Activated T-cell treated with anti-CD3 and anti-CD28 coated beads, Interleukin-2, amount 50 U/mL, for 1 hour (primary cell): Measurements from ENCODE around the gene ART5.
"Not testable (repeated sequence)": the region's sequence is repeated elsewhere in the genome, so short reads cannot be mapped to it uniquely, and the experiment has no call there.

Experiments
- DNase-seq: peaks from one replicate; pipeline ENCODE4 v3.0.0-alpha.2; 2020

Gene ART5

DNA sequence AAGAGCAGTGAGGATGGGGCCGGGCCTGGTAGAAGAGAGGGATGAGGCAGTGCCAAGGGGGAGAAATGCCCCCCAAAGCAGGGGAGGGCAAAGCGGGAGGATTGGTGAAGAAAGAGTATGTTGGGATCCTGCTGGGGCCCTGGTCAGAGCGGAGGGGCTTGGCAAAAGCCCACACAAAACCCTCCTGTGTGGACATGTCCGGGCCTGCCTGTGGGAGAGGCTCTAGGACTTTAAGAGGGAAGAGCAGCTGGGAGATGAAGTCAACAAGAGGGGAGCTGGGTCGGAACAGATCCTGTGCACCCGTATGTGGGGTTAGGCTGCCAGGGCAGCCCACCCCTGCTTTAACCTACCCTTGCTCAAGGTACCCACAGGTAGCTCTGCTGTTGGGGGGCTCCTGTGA lies 25.8 kb downstream of the ART5 start:
- no peak for DNase-seq

DNA sequence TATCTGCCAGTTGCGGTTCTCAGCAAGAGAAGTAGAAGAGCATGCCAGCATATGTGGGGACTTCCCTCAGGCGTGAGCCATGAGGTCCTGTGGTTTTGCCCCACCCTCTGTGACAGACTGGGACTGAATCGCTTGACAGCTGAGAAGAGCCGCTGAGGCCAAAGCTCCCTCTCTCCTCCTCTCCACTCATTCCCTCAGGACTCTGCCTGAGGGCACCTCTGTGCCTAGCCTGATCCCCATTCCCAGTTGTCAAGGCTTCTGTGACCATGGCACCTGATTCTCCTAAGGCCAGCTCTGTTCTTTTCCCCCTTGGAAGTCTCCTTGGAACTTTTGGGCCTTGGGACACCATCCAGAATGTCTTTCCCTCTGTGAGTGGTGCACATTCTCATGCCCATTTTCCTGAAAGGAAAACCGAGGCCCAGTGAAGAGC lies 27.0 kb downstream of the ART5 start:
- peak; percentile 24 for DNase-seq

DNA sequence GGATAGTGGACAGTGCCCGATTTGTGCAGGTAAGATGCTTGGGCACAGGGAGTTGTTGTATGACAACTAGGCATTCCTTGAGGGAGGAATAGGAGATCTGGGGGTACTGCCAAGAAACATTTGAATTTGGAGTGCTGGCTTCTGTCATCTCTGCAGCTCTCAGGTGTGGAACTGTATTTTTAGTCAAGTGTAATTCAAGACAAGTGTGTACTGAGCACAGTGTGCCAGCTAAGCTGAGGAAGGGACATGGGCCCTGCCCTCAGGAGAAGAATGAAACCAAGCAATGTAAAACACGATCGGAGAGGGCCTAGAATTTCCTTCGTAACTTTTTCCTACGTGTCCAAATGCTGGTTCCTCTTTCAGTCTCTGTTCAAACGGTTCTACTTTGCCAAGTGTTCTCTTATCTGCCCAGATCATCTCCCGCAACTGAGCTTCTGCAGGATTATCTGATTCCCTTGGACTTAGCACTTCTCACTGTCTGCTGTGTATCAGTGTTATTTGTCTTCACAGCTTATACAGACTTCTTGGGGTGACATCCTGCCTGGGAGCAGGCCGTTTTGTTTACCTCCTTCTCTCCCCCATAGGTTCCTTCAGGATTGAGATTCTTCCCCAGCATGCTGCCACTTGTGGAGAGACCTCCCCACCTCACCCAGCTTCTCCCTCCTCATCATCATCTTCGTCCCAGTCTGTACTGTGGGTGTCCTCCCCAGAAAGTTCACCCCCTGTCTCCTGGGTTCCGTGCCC lies 27.6 kb downstream of the ART5 start:
- no peak for DNase-seq

DNA sequence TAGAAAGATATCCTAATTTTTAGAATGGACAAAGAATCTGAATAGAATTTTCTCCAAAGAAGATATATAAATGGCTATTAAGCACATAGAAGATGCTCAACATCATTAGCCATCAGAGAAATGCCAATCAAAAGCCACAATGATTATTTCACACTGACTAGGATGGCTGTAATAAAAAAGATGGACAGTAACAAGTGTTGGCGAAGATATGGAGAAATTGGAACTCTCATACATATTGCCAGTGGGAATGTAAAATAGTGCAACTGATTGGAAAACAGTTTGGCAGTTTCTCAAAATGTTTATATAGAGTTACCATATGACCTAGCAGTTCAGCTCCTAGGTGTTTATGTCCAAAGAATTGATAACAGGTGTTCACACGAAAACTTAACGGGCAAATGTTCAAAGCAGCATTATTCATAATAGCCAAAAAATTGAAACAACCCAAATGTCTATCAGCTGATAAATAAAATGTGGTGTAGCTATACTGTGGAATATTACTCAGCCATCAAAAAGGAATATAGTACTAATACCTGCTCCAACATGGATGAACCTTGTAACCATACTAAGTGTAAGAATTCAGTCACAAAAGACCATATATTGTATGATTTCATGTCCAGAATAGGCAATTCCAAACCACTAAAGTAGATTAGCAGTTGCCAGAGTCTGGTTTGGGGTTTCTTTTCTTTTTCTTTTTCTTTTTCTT lies 29.7 kb downstream of the ART5 start:
- DNase-seq = no peak

DNA sequence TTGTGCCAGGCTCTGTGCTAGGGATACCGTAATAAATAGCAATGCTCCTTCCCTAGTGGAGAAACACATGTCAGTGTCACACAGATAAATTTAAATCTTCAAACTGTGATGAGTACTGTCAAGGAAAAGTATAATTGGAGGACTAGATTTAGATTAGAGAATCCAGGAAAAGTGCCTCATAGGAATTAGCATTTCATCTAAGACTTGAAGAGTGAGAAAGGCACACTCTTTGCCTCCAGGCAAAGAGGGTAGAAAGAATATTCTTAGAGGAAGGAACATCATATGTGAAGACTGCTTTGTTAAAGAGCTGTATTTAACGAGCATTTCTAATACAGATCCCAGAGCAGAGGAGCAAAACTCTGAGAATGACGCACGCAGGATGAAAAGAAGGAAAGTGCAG lies 30.9 kb downstream of the ART5 start:
- no peak for DNase-seq

DNA sequence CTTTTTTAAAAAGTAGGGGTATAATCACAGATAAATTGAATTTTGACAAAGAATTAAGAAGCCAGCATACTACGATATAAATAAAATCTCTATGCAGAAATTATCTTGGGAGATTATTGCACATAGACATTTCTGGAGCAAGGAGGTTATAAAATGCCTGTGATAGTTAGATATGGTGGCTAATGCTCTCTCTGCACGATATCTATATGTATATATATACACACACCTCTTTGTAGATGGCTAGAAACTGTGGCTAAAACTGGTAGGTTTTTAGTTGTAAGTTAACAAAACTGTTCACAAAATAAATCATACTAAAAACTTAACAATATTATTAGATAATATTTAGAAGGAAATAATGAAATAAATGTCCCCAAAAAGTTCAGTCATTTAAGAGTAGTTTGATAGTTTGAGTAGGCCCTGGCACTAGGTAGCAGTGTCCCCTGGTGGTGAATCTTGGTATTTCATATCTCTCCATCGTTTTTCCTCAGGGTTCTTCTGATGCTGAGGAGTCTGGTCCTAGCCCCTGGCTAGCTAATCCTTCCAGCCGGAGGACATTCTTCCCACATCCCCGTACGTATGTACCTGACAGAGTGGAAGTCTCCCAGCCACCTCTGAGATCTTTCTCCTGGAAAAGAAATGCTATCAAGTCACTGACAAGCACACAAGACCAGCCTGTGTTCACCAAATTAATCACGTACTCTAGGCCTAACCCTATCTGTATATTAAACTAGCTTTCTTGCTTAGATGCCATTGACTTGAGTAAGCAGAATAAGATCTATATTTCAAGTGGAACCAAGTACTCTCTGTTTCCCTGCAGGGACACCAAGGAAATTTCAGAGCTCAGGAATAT lies 32.2 kb downstream of the ART5 start:
- DNase-seq = peak; percentile 22

DNA sequence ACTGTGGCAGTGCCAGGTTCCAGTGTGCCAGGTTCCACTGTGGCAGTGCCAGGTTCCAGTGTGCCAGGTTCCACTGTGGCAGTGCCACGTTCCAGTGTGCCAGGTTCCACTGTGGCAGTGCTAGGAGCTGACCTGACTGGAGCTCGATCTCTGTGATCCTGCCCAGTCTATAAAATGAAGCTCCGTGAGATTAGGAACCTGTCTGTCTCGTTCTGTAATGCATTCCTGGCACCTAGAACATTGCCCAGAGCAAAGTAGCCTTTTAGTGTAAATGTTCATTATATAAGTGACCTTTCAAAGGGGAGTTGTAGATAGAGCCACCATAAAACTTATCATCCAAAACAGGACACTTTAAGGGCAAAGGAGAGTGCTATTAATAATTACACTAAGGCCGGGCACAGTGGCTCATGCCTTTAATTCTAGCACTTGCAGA lies 36.0 kb downstream of the ART5 start:
- DNase-seq = no peak

DNA sequence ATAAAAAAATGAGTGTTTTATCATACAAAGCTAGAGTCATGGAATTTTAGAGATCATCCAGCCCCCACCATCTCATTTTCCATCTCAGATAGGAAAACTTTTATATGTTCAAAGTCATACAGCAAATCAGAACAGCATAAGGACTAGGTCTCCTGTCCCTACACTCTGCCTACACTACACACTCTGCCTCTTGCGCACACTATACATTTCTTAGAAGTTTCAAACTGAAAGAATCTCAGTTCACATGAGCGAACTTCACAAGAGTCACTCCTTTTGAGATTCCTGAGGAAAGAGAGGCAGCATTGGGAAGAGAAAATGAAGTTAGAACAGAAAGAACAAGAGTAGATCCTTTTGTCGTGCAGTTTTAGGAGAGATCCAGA lies 36.5 kb downstream of the ART5 start:
- no peak for DNase-seq

DNA sequence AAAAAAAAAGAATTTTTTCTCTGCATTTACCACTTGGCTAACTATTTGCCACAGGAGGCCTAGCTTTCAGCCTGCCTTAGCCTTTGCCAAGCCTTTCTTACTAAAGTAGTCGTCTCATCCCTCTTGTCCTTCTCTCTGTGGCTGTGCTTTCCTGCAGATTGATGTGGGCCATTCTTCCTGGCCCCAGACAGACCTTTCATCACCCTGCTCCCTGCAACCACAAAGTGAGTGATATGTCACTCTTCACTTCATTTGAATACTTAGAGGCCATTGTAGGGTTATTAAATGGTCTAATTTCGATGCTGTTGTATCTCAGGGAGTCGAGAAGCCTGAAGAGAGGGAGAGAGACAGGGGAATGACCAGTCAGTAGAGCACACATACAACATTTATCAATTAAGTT lies 37.6 kb downstream of the ART5 start:
- DNase-seq = no peak

DNA sequence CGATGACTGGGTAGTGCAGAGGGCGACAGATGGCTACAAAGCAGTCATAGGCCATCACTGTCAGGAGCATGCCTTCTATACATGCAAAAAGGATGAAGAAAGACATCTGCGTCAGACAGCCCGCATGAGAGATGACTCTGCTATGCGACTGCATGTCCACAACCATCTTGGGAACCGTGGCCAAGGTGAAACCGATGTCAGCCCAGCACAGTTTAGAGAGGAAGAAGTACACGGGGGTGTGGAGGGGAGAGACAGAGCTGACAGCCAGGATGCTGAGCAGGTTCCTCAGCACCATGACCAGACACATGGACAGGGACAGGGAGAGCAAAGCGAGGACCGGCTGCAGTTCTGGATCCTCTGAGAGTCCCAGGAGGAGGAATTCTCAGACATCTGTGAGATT lies 41.6 kb downstream of the ART5 start:
- not testable (repeated sequence) for DNase-seq

DNA sequence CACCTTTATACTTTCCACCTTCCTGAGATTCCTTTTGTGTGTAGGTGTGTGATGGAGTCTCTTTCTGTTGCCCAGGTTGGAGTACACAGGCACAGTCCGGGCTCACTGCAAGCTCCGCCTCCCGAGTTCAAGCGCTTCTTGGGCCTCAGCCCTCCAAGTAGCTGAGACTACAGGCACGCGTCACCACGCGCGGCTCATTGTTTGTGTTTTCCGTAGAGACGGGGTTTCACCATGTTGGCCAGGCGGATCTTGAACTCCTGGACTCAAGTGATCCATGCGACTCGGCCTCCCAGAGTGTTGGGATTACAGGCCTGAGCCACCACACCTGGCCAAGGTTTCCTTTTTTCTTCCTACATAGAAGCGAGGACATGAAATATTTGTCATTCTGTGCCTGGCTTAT lies 44.0 kb downstream of the ART5 start:
- DNase-seq = not testable (repeated sequence)

DNA sequence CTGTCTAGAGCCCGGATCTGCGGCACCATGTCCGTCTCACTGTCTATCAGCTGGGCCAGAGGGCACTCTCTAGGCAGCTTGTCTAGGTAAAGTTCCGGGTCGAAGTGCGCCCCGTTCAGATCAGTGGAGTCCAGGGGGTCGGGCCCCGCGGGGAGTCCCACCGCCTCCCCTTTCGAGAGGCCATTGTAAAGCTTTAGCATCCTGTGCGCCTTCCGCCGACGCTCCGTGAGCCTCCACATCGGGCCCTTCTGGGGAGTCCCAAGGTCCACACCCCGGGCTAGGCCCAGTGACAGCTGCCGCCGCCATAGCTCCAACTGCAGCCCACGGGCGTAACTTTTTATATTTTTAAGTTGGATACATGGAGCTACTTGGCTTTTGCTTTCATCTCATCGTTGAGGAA lies 50.5 kb downstream of the ART5 start:
- DNase-seq = not testable (repeated sequence)

DNA sequence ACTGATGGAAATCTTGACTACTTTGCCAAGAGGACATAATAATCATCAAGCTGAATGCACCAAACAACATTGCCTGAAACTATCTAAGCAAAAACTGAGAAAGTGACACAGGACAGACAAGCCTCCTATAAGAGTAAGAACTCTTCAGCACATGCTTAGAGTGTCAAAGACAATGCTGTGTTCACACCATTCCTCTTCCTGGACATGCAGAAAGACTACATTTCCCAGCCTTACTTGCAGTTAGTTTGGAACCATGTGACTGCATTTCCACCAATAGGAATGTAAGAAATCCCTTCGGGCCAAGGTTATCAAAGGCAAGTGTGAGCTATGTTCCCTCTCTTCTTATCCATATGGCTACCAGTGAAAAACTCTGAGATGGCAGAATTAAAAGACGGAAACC lies 51.6 kb downstream of the ART5 start:
- DNase-seq = not testable (repeated sequence)

DNA sequence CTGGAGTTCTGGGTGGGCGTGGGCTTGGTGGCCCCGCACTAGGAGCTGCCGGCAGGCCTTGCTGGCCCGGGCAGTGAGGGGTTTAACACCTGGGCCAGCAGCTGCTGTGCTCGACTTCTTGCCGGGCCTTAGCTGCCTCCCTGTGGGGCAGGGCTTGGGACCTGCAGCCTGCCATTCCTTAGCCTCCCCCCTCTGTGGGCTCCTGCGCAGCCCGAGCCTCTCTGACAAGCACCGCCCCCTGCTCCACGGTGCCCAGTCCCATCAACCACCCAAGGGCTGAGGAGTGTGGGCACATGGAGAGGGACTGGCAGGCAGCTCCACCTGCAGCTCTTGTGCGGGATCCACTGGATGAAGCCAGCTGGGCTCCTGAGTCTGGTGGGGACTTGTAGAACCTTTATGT lies 53.0 kb downstream of the ART5 start:
- not testable (repeated sequence) for DNase-seq
